ENCODE data around the gene TBC1D2B. TPM values are rescaled to one million over a fixed set of nuclear protein-coding genes. Genes with fewer than 3 reads are reported as not detected.

TBC1D2B gene
- total RNA-seq, 1 experiment from 2014 or later: 18.3 TPM

GRCh38 chr15:77983708-77984445, 93.6 kb downstream of the TBC1D2B start:
- Mint-ChIP-seq H3K4me3 (no peak overlapping the region), H3K4me1 (peaks cover 14% of the 10 kb centered on the region), H3K27ac (no peak overlapping the region), H3K36me3 (no peaks in the 10 kb centered on the region), H3K27me3 (ENCODE audit: low read depth) (no peaks in the 10 kb centered on the region), H3K9me3 (no peaks in the 10 kb centered on the region)
- ATAC-seq: peak; percentile 56
- no peak for DNase-seq (ENCODE audit: low spot score)
- POLR2A ChIA-PET: no interaction called here
- no peak for TF ChIP-seq ATF1 (CRISPR knock-in tag; IDR thresholded peaks at IDR 0.05)
- TF ChIP-seq ZNF416 (CRISPR knock-in tag; IDR thresholded peaks at IDR 0.05): no peak
- TF ChIP-seq FOXP4 (CRISPR knock-in tag; IDR thresholded peaks at IDR 0.05): no peak
- TF ChIP-seq CREB1 (CRISPR knock-in tag; IDR thresholded peaks at IDR 0.05): no peak
- no peak for TF ChIP-seq CREM (CRISPR knock-in tag; IDR thresholded peaks at IDR 0.05)
- CTCF ChIA-PET: interaction anchor here (0.9 to 1.9 kb wide), 5 partner anchors 17 to 147 kb away, joined by 3 to 10 read pairs (median 5); partner anchors contain the start of gene CIB2

GRCh38 chr15:77983091-77983707, 94.3 kb downstream of the TBC1D2B start:
- Mint-ChIP-seq H3K36me3 (no peaks in the 10 kb centered on the region), H3K4me1 (peaks cover 13% of the 10 kb centered on the region), H3K9me3 (no peaks in the 10 kb centered on the region), H3K27ac (no peak overlapping the region), H3K27me3 (ENCODE audit: low read depth) (no peaks in the 10 kb centered on the region), H3K4me3 (no peak overlapping the region)
- ATAC-seq: no peak
- ChIA-PET CTCF (interaction anchor here (0.9 to 1.9 kb wide), 6 partner anchors 9 to 148 kb away, joined by 3 to 10 read pairs (median 5); partner anchors contain the start of gene CIB2), POLR2A (no interaction called here)
- TF ChIP-seq GABPB1 (CRISPR knock-in tag; IDR thresholded peaks at IDR 0.05) (no peak), ZNF671 (CRISPR knock-in tag; IDR thresholded peaks at IDR 0.05) (no peak), NFYB (CRISPR knock-in tag; conservative IDR thresholded peaks at IDR 0.05; ENCODE audit: low read depth) (no peak), NR1H2 (CRISPR knock-in tag; IDR thresholded peaks at IDR 0.05) (no peak), ZNF263 (CRISPR knock-in tag; IDR thresholded peaks at IDR 0.05; ENCODE audit: low read depth) (no peak), ZMAT4 (CRISPR knock-in tag; IDR thresholded peaks at IDR 0.05) (no peak), EMX1 (CRISPR knock-in tag; IDR thresholded peaks at IDR 0.05) (no peak), TP53 (CRISPR knock-in tag; IDR thresholded peaks at IDR 0.05) (no peak), ZNF232 (CRISPR knock-in tag; IDR thresholded peaks at IDR 0.05) (no peak), ATF2 (CRISPR knock-in tag; IDR thresholded peaks at IDR 0.05; ENCODE audit: borderline replicate concordance, low read depth) (no peak), GTF2I (CRISPR knock-in tag; conservative IDR thresholded peaks at IDR 0.05) (no peak), CBFB (CRISPR knock-in tag; IDR thresholded peaks at IDR 0.05; ENCODE audit: low read depth) (no peak), MLX (CRISPR knock-in tag; IDR thresholded peaks at IDR 0.05) (no peak)
- DNase-seq (ENCODE audit: low spot score): no peak

GRCh38 chr15:77982127-77982490, 95.4 kb downstream of the TBC1D2B start:
- H3K27me3 Mint-ChIP-seq (ENCODE audit: low read depth): no peaks in the 10 kb centered on the region
- H3K9me3 Mint-ChIP-seq: no peaks in the 10 kb centered on the region
- no peaks in the 10 kb centered on the region for H3K36me3 Mint-ChIP-seq
- no peak for ATAC-seq
- no peak overlapping the region for H3K4me3 Mint-ChIP-seq
- no peak for DNase-seq (ENCODE audit: low spot score)
- peaks cover 11% of the 10 kb centered on the region for H3K4me1 Mint-ChIP-seq
- CTCF ChIA-PET: interaction anchor here (1.6 to 1.9 kb wide), 2 partner anchors 10 to 126 kb away, joined by 4 to 7 read pairs; no protein-coding TSS in a partner anchor
- POLR2A ChIA-PET: no interaction called here
- no peak overlapping the region for H3K27ac Mint-ChIP-seq
- TF ChIP-seq ATF1 (CRISPR knock-in tag; IDR thresholded peaks at IDR 0.05) (no peak), ZSCAN18 (CRISPR knock-in tag; IDR thresholded peaks at IDR 0.05) (no peak), NFYB (CRISPR knock-in tag; conservative IDR thresholded peaks at IDR 0.05; ENCODE audit: low read depth) (no peak), GTF2I (CRISPR knock-in tag; conservative IDR thresholded peaks at IDR 0.05) (no peak), SMAD4 (CRISPR knock-in tag; IDR thresholded peaks at IDR 0.05) (no peak), RORB (CRISPR knock-in tag; IDR thresholded peaks at IDR 0.05) (no peak), CDX4 (CRISPR knock-in tag; IDR thresholded peaks at IDR 0.05; ENCODE audit: borderline replicate concordance) (no peak), NR3C1 (CRISPR knock-in tag; conservative IDR thresholded peaks at IDR 0.05; ENCODE audit: low read depth) (no peak), EMX1 (CRISPR knock-in tag; IDR thresholded peaks at IDR 0.05) (no peak), IRF2 (CRISPR knock-in tag; IDR thresholded peaks at IDR 0.05; ENCODE audit: borderline replicate concordance, low read depth) (no peak), FOXK1 (CRISPR knock-in tag; IDR thresholded peaks at IDR 0.05) (no peak), HMGA2 (CRISPR knock-in tag; IDR thresholded peaks at IDR 0.05) (no peak), NFE2L1 (CRISPR knock-in tag; IDR thresholded peaks at IDR 0.05) (no peak)

Data from WTC11 (cell line).